H9 (cell line): ENCODE results near the gene TBC1D22A. TPM values are rescaled to one million over a fixed set of nuclear protein-coding genes. Genes with fewer than 3 reads are reported as not detected.

Source experiments
- DNase-seq: peaks from one replicate; pipeline ENCODE4 v3.0.0-alpha.2; 2017
- H2AFZ ChIP-seq: one replicate; pipeline ENCODE4 v1.6.1; 2013; ENCODE audit warnings: mild to moderate bottlenecking, low read length, control low read depth, moderate library complexity
- H2AK5ac ChIP-seq: 2 replicates; pipeline ENCODE4 v1.6.1; 2013; ENCODE audit warnings: low read length, control low read depth, mixed read lengths; ENCODE audit not compliant: insufficient read length
- H2BK120ac ChIP-seq: one replicate; pipeline ENCODE4 v1.6.1; 2013; ENCODE audit warnings: low read depth, mild to moderate bottlenecking, low read length, control low read depth, inconsistent platforms; ENCODE audit not compliant: poor library complexity, severe bottlenecking
- H2BK12ac ChIP-seq: 2 replicates; pipeline ENCODE4 v1.6.1; 2013; ENCODE audit warnings: low read length, control low read depth, mixed read lengths, low read depth; ENCODE audit not compliant: insufficient read length
- H2BK15ac ChIP-seq: 2 replicates; pipeline ENCODE4 v1.6.1; 2013; ENCODE audit warnings: low read depth, low read length, control low read depth
- H2BK20ac ChIP-seq: one replicate; pipeline ENCODE4 v1.6.1; 2013; ENCODE audit warnings: low read depth, mild to moderate bottlenecking, low read length, control low read depth, inconsistent platforms; ENCODE audit not compliant: poor library complexity, severe bottlenecking
- H2BK5ac ChIP-seq: 2 replicates; pipeline ENCODE4 v1.6.1; 2013; ENCODE audit warnings: low read length, control low read depth, mixed read lengths; ENCODE audit not compliant: insufficient read length
- H3K14ac ChIP-seq: 2 replicates; pipeline ENCODE4 v1.6.1; 2013; ENCODE audit warnings: low read length, control low read depth; ENCODE audit not compliant: insufficient read depth
- H3K18ac ChIP-seq: 2 replicates; pipeline ENCODE4 v1.6.1; 2013; ENCODE audit warnings: low read depth, mild to moderate bottlenecking, mixed read lengths, low read length, control low read depth; ENCODE audit not compliant: insufficient read length
- H3K23ac ChIP-seq: 2 replicates; pipeline ENCODE4 v1.6.1; 2013; ENCODE audit warnings: low read length, control low read depth, mixed read lengths, low read depth; ENCODE audit not compliant: insufficient read length
- H3K23me2 ChIP-seq: 2 replicates; pipeline ENCODE4 v1.6.1; 2013; ENCODE audit warnings: low read depth, mild to moderate bottlenecking, mixed read lengths, low read length, control low read depth; ENCODE audit not compliant: insufficient read length, poor library complexity, severe bottlenecking
- H3K27ac ChIP-seq: 2 replicates; pipeline ENCODE4 v1.5.1; 2013; ENCODE audit warnings: low read length, control low read depth, mixed read lengths, low read depth; ENCODE audit not compliant: insufficient read length
- H3K27me3 ChIP-seq: 2 replicates; pipeline ENCODE4 v1.6.1; 2013; ENCODE audit warnings: low read length, control low read depth, inconsistent platforms; ENCODE audit not compliant: insufficient read depth
- H3K4ac ChIP-seq: 2 replicates; pipeline ENCODE4 v1.6.1; 2013; ENCODE audit warnings: low read depth, mild to moderate bottlenecking, control low read depth, inconsistent platforms, low read length, moderate library complexity
- H3K4me1 ChIP-seq: 2 replicates; pipeline ENCODE4 v1.6.1; 2013; ENCODE audit warnings: low read length, control low read depth, inconsistent platforms; ENCODE audit not compliant: insufficient read depth
- H3K4me2 ChIP-seq: 2 replicates; pipeline ENCODE4 v1.6.1; 2013; ENCODE audit warnings: low read length, control low read depth, mixed read lengths; ENCODE audit not compliant: insufficient read length, insufficient read depth
- H3K56ac ChIP-seq: 2 replicates; pipeline ENCODE4 v1.6.1; 2013; ENCODE audit warnings: low read depth, mild to moderate bottlenecking, mixed read lengths, low read length, control low read depth; ENCODE audit not compliant: insufficient read length
- H3K79me1 ChIP-seq: 2 replicates; pipeline ENCODE4 v1.6.1; 2013; ENCODE audit warnings: low read depth, mild to moderate bottlenecking, moderate library complexity, low read length, control low read depth, inconsistent platforms; ENCODE audit not compliant: insufficient read depth, poor library complexity, severe bottlenecking
- H3K79me2 ChIP-seq: 2 replicates; pipeline ENCODE4 v1.6.1; 2013; ENCODE audit warnings: low read length, control low read depth, inconsistent platforms; ENCODE audit not compliant: insufficient read depth
- H3K9ac ChIP-seq: 2 replicates; pipeline ENCODE4 v1.6.1; 2013; ENCODE audit warnings: low read length, control low read depth, mixed read lengths; ENCODE audit not compliant: insufficient read length; ENCODE audit errors: extremely low read depth
- H3K9me3 ChIP-seq: one replicate; pipeline ENCODE4 v1.6.1; 2013; ENCODE audit warnings: low read depth, low read length, inconsistent platforms; ENCODE audit not compliant: control insufficient read depth
- H3T11ph ChIP-seq: one replicate; pipeline ENCODE4 v1.6.1; 2013; ENCODE audit warnings: mild to moderate bottlenecking, low read length, control low read depth, inconsistent platforms
- H4K20me1 ChIP-seq: one replicate; pipeline ENCODE4 v1.6.1; 2013; ENCODE audit not compliant: control insufficient read depth, insufficient read length, insufficient read depth
- H4K5ac ChIP-seq: 2 replicates; pipeline ENCODE4 v1.6.1; 2013; ENCODE audit warnings: low read depth, mild to moderate bottlenecking, mixed read lengths, low read length, control low read depth; ENCODE audit not compliant: insufficient read length
- H4K8ac ChIP-seq: replicated peaks from 2 replicates; pipeline ENCODE4 v1.6.1; 2013; ENCODE audit warnings: low read length, control low read depth, mixed read lengths, low read depth; ENCODE audit not compliant: insufficient read length
- H4K91ac ChIP-seq: 2 replicates; pipeline ENCODE4 v1.6.1; 2013; ENCODE audit warnings: low read depth, mild to moderate bottlenecking, moderate library complexity, mixed read lengths, low read length, control low read depth; ENCODE audit not compliant: insufficient read length
- H3K27ac Mint-ChIP-seq, 3 experiments: 2 replicates in 2 of 3; 3 replicates in 1 of 3; pipeline ENCODE4 v1.8.0; 2020 to 2021; ENCODE audit warnings: mixed read lengths in 3 of 3, mild to moderate bottlenecking in 1 of 3, moderate library complexity in 1 of 3
- H3K27me3 Mint-ChIP-seq: 2 replicates; pipeline ENCODE4 v1.8.0; 2021; ENCODE audit warnings: low read depth, mild to moderate bottlenecking, moderate library complexity, mixed read lengths
- H3K36me3 Mint-ChIP-seq, 3 experiments: 2 replicates in 2 of 3; 3 replicates in 1 of 3; pipeline ENCODE4 v1.8.0; 2020 to 2021; ENCODE audit warnings: low read depth in 3 of 3, mixed read lengths in 3 of 3; ENCODE audit not compliant: insufficient read depth in 1 of 3
- H3K4me1 Mint-ChIP-seq, 2 experiments: 2 replicates each; pipeline ENCODE4 v1.8.0; 2020; ENCODE audit warnings: mixed read lengths in 2 of 2
- H3K4me3 Mint-ChIP-seq, 2 experiments: 2 replicates in 1 of 2; 3 replicates in 1 of 2; pipeline ENCODE4 v1.8.0; 2020 to 2021; ENCODE audit warnings: mild to moderate bottlenecking in 2 of 2, mixed read lengths in 2 of 2, moderate library complexity in 1 of 2
- H3K9me3 Mint-ChIP-seq, 2 experiments: 2 replicates in 1 of 2; 3 replicates in 1 of 2; pipeline ENCODE4 v1.8.0; 2020; ENCODE audit warnings: mild to moderate bottlenecking in 2 of 2, mixed read lengths in 2 of 2, moderate library complexity in 1 of 2
- CTCF ChIP-seq: fragments of 200-600 bp; sonication (generic); conservative IDR thresholded peaks from 3 replicates; pipeline ENCODE4 v1.8.0; 2021; ENCODE audit warnings: antibody characterized with exemption, mild to moderate bottlenecking
- whole genome bisulfite sequencing: extraction: QIAGEN DNeasy Blood & Tissue Kit; methylation state at CpG from one replicate; pipeline ENCODE4 v1.1.7; 2013; ENCODE audit warnings: missing lambda C conversion rate, low lambda C conversion rate, mixed read lengths; ENCODE audit not compliant: insufficient read length; ENCODE audit errors: extremely low coverage; 5-methylcytosine and 5-hydroxymethylcytosine counted together
- total RNA-seq: library from RNA; stranded (reverse); gene quantifications from 2 replicates; pipeline ENCODE4 v1.2.1, GENCODE V29; 2021

TBC1D22A gene
- total RNA-seq, 1 experiment from 2014 or later: 20.8 TPM

DNA sequence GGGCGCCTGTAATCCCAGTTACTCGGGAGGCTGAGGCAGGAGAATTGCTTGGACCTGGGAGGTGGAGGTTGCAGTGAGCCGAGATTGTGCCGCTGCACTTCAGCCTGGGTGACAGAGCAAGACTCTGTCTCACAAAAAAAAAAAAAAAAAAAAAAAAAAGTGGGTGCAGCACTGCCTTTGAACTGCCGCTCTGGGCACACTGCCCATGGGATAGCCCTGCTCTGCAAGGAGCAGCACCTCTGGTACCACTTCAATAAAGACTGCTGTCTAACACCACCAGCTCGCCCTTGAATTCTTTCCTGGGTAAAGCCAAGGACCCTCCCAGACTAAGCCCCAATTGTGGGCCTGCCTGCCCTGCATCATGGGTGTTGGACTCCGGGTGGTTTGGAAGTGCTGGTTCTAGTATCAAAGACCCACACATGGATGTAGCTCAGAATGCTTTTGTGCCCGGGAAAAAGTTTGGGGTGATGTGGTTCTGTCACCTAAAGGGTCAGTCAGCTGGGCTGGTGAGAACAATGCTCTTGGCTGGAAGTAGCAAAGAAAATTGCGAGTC, 444.3 kb downstream of the TBC1D22A start:
- Histone ChIP-seq H2BK20ac (no peak overlapping the region), H2AK5ac (no peak overlapping the region), H3K9ac (no peak overlapping the region), H3K27me3 (no peaks in the 10 kb centered on the region), H3T11ph (no peak overlapping the region), H3K27ac (no peak overlapping the region), H2BK120ac (no peak overlapping the region), H3K4me2 (no peak overlapping the region), H2BK12ac (no peak overlapping the region), H4K91ac (no peak overlapping the region), H3K4me1 (no peaks in the 10 kb centered on the region), H2BK5ac (no peak overlapping the region), H3K4ac (no peak overlapping the region), H4K5ac (no peak overlapping the region), H4K8ac (no peak overlapping the region), H3K14ac (no peak overlapping the region), H3K79me1 (no peaks in the 10 kb centered on the region), H4K20me1 (no peaks in the 10 kb centered on the region), H3K79me2 (no peaks in the 10 kb centered on the region), H3K9me3 (peaks cover 64% of the 10 kb centered on the region), H3K23me2 (no peaks in the 10 kb centered on the region), H3K56ac (no peak overlapping the region), H2AFZ (no peak overlapping the region), H3K18ac (no peak overlapping the region), H2BK15ac (no peak overlapping the region), H3K23ac (no peak overlapping the region)
- Mint-ChIP-seq H3K4me1 (no peaks in the 10 kb centered on the region), H3K36me3 (peaks cover 0 to 33% (median 13%) of the 10 kb centered on the region in 3 experiments; a peak in 4 of 7 replicates), H3K27me3 (peaks cover 6% of the 10 kb centered on the region), H3K9me3 (peaks cover 40 to 94% of the 10 kb centered on the region in 2 experiments), H3K4me3 (no peak overlapping the region), H3K27ac (no peak overlapping the region)
- WGBS: no CpG with 5 or more reads among the region's 9 CpGs
- DNase-seq: no peak
- no peak for TF ChIP-seq CTCF
